Left colon (tissue), 2 donors: ENCODE data around the gene HNRNPUL1. TPM values are rescaled to one million over a fixed set of nuclear protein-coding genes. Genes with fewer than 3 reads are reported as not detected.
"Not testable (repeated sequence)": the region's sequence is repeated elsewhere in the genome, so short reads cannot be mapped to it uniquely, and the experiment has no call there.

Experiments
- ATAC-seq: fragments of 200-7000 bp; cut with Tn5 transposase; one replicate; pipeline ENCODE4 v1.9.1; 2020; ENCODE audit warnings: mild to moderate bottlenecking, moderate library complexity
- DNase-seq, 2 donors: peaks; one replicate each; pipeline ENCODE4 v3.0.0-alpha.2; 2020
- intact Hi-C, 2 donors: fragments of 100-400 bp; cut with DNase I in 1 of 2; cut with micrococcal nuclease in 1 of 2; formaldehyde crosslinking; loops; one replicate each; pipeline versions ENCODE4 v1.11.2 to v1.14.0; 2022; cut with DNase I, micrococcal nuclease
- long read RNA-seq: library from polyadenylated mRNA; unstranded; transcript quantifications from one replicate; pipeline ENCODE4 v2.0.0, GENCODE V29; 2021
- total RNA-seq, 2 donors: library from RNA; stranded (reverse); fragmentation: NEBNext Ultra II Directional; extraction: Animal tissue kit (Norgen Biotek cat#: 25700); gene quantifications; one replicate each; pipeline ENCODE4 v1.2.1, GENCODE V29; 2021
- donor health status: DM: no; HTN: no; CAD: no.
- donor health status: DM: yes; HTN: yes; CAD: no.

The HNRNPUL1 gene
- 100 to 1,000 TPM; 162 to 172 TPM for total RNA-seq
- long read RNA-seq, partial matches to known transcripts: 4 of 14 reads
- long read RNA-seq, other reads (novel, unspliced or antisense): 9 of 14 reads

- ATAC-seq (peak; percentile 74), DNase-seq (peak; percentile 97 to 99)
- intact Hi-C loops: loop anchor here in 1 of 2 donors (5.0 kb wide), 1 partner anchor 62 kb away; no protein-coding TSS in a partner anchor
Observed at GRCh38 chr19:41263850-41264580, at the start of gene HNRNPUL1. Gene HNRNPUL1, plus strand, starts transcription at chr19:41264372. Its CDS starts 132 bp downstream, at chr19:41264504.

- intact Hi-C loops: no loop called here
- DNase-seq: no peak
- no peak for ATAC-seq
Observed at GRCh38 chr19:41217741-41218140, 46.4 kb upstream of the HNRNPUL1 start.

GRCh38 chr19:41218249-41218614 is 45.9 kb upstream of the HNRNPUL1 start:
- no peak for DNase-seq
- intact Hi-C loops: no loop called here
- ATAC-seq: no peak

GRCh38 chr19:41218615-41219507 is 45.3 kb upstream of the HNRNPUL1 start, which contains the start of gene AXL:
Gene AXL, plus strand, starts transcription at chr19:41219223. Its CDS starts 170 bp downstream, at chr19:41219393.
- peak; percentile 59 for ATAC-seq
- intact Hi-C loops: no loop called here

GRCh38 chr19:41219924-41220567 is 44.1 kb upstream of the HNRNPUL1 start:
- DNase-seq (peak in 1 of 2 donors; percentile 18), ATAC-seq (no peak)
- intact Hi-C loops: no loop called here

More at GRCh38 chr19:41218615-41219507, 45.3 kb upstream of the HNRNPUL1 start, which contains the start of gene AXL:
- DNase-seq: peak; percentile 62 to 78

- intact Hi-C loops: no loop called here
Observed at GRCh38 chr19:41220811-41221210, 43.4 kb upstream of the HNRNPUL1 start.

GRCh38 chr19:41221514-41222205 is 42.5 kb upstream of the HNRNPUL1 start:
- DNase-seq (no peak), ATAC-seq (no peak)
- intact Hi-C loops: no loop called here

More at GRCh38 chr19:41220811-41221210, 43.4 kb upstream of the HNRNPUL1 start:
- no peak for DNase-seq
- no peak for ATAC-seq

GRCh38 chr19:41222240-41222639 is 41.9 kb upstream of the HNRNPUL1 start:
- no peak for ATAC-seq
- DNase-seq: no peak
- intact Hi-C loops: no loop called here

GRCh38 chr19:41223431-41224234 is 40.5 kb upstream of the HNRNPUL1 start:
- intact Hi-C loops: no loop called here
- no peak for DNase-seq
- ATAC-seq: no peak

GRCh38 chr19:41224632-41225031 is 39.5 kb upstream of the HNRNPUL1 start:
- no peak for ATAC-seq
- intact Hi-C loops: no loop called here
- no peak for DNase-seq

- DNase-seq: peak; percentile 37 to 48
- intact Hi-C loops: no loop called here
- peak; percentile 15 for ATAC-seq
Observed at GRCh38 chr19:41225238-41226052, 38.7 kb upstream of the HNRNPUL1 start.

- DNase-seq (peak; percentile 68 to 70), ATAC-seq (peak; percentile 95)
- intact Hi-C loops: no loop called here
Observed at GRCh38 chr19:41226053-41226873, 37.9 kb upstream of the HNRNPUL1 start.

- no peak for DNase-seq
- intact Hi-C loops: no loop called here
- peak; percentile 9 for ATAC-seq
Observed at GRCh38 chr19:41226874-41227390, 37.2 kb upstream of the HNRNPUL1 start.

- ATAC-seq: no peak
- intact Hi-C loops: no loop called here
- DNase-seq: no peak
Observed at GRCh38 chr19:41228486-41228885, 35.7 kb upstream of the HNRNPUL1 start.

- DNase-seq, intact Hi-C loops, ATAC-seq: not testable (repeated sequence)
Observed at GRCh38 chr19:41229338-41229737, 34.8 kb upstream of the HNRNPUL1 start.
